Activated CD8-positive, alpha-beta T cell treated with anti-CD3 and anti-CD28 coated beads, Interleukin-2, amount 10 ng/mL, durations not matched to agents 7 days and 5 days (primary cell): Measurements from ENCODE around the gene PALM. TPM values are rescaled to one million over a fixed set of nuclear protein-coding genes. Genes with fewer than 3 reads are reported as not detected.

Experiments used
- ATAC-seq: fragments of 150-1000 bp; cut with Tn5 transposase; one replicate; pipeline ENCODE4 v1.10.0; 2021; ENCODE audit warnings: moderate library complexity
- CTCF ChIA-PET: fragments of 350-600 bp; sonication (Branson Sonifier 250); formaldehyde crosslinking; loops from one replicate; lab custom pipeline; 2021; ENCODE audit warnings: antibody characterized with exemption; lab: Charles Lee
- POLR2A ChIA-PET: fragments of 350-600 bp; sonication (Branson Sonifier 250); formaldehyde crosslinking; loops from one replicate; lab custom pipeline; 2021; ENCODE audit warnings: antibody characterized with exemption; lab: Charles Lee
- DNase-seq: peaks from one replicate; pipeline ENCODE4 v3.0.0-alpha.2; 2020
- H3K27ac Mint-ChIP-seq: one replicate; pipeline ENCODE4 v1.8.0; 2021; ENCODE audit warnings: mild to moderate bottlenecking, mixed read lengths
- H3K27me3 Mint-ChIP-seq: one replicate; pipeline ENCODE4 v1.8.0; 2021; ENCODE audit warnings: low read depth, mixed read lengths
- H3K36me3 Mint-ChIP-seq: one replicate; pipeline ENCODE4 v1.8.0; 2021; ENCODE audit warnings: low read depth, mixed read lengths
- H3K4me1 Mint-ChIP-seq: one replicate; pipeline ENCODE4 v1.8.0; 2021; ENCODE audit warnings: low read depth, mixed read lengths
- H3K4me3 Mint-ChIP-seq: one replicate; pipeline ENCODE4 v1.8.0; 2021; ENCODE audit warnings: mild to moderate bottlenecking, mixed read lengths
- H3K9me3 Mint-ChIP-seq: one replicate; pipeline ENCODE4 v1.8.0; 2022; ENCODE audit warnings: mixed read lengths; ENCODE audit not compliant: insufficient read depth
- total RNA-seq, 2 experiments: library from RNA; stranded (reverse); gene quantifications; one replicate each; pipeline ENCODE4 v1.2.3, GENCODE V29; 2021

Gene PALM
- total RNA-seq, 2 experiments from 2014 or later, result not detected

DNA sequence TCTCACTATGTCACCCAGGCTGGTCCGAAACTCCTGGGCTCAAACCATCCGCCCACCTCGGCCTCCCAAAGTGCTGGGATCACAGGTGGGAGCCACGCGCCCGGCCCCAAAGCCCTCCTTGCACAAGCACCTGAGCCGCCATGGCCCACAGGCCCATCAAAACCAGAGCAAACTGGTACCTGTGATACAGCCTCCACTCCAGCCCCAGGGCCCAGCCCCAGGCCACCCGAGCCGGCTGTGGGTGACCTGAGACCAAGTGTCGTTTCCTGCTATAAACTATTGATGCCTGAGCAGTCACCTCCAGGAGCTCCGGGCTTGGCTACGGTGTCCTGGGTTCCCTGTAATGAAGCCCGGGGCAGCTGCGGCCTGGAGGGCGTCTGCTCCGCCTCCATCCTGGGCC lies 78.8 kb downstream of the PALM start:
- DNase-seq, result no peak
- ChIA-PET POLR2A (no interaction called here), CTCF (no interaction called here)
- Mint-ChIP-seq H3K4me3 (no peak overlapping the region), H3K27ac (no peak overlapping the region), H3K27me3 (peaks cover 2% of the 10 kb centered on the region), H3K9me3 (no peaks in the 10 kb centered on the region), H3K36me3 (no peaks in the 10 kb centered on the region), H3K4me1 (no peaks in the 10 kb centered on the region)
- no peak for ATAC-seq

DNA sequence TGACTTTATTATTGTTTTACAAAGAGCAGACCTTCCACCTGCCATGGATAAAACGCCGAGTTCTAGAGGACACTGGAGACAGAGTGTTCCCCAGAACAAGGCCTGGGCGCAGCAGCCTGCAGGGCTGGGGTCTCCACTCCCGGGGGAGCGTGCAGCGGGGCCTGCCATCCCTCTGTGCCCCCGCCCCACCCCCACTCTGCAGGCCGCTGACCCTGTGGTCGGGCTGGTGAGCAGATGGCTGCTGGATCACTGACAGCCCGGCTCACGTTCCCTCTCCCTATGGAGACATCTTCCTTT lies 79.9 kb downstream of the PALM start:
- H3K4me1 Mint-ChIP-seq, result no peaks in the 10 kb centered on the region
- POLR2A ChIA-PET, result no interaction called here
- no peaks in the 10 kb centered on the region for H3K36me3 Mint-ChIP-seq
- no peaks in the 10 kb centered on the region for H3K9me3 Mint-ChIP-seq
- CTCF ChIA-PET, result no interaction called here
- no peak overlapping the region for H3K27ac Mint-ChIP-seq
- no peak overlapping the region for H3K4me3 Mint-ChIP-seq
- ATAC-seq (no peak), DNase-seq (no peak)
- peaks cover 2% of the 10 kb centered on the region for H3K27me3 Mint-ChIP-seq

DNA sequence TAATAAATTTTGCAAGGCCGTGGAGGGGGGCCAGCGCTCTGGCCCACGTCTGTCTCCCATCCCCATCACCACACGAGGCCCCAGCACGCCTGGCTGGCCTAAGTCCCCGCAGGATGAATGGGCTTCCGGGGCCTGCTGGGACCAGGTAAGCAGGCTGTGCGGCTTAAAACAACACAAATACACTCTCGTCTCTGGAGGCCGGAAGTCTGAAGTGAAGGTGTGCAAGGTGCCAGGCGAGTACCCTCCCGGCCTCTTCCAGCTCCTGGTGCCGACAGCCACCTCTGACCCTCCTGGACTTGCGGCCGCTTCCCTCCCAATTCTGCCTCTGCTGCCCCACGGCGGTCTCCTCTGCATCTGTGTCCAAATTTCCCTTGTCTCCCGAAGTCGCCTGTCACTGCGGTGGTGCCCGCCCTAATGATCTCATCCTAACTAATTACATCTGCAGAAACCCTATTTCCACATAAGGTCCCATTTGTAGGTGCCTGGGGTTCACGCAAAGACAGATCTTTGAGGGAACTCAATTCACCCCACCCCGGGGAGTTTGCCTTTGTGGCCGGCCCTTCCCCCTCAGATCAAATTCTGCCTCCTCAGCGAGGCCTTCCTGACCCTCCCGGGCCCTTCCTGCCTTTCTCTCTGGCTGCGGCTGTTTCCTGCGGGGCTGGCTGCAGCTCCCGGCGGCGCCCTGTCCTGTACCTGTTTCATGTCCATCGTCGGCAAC lies 80.4 kb downstream of the PALM start:
- POLR2A ChIA-PET, result no interaction called here
- H3K36me3 Mint-ChIP-seq, result no peaks in the 10 kb centered on the region
- H3K27ac Mint-ChIP-seq, result no peak overlapping the region
- no peaks in the 10 kb centered on the region for H3K9me3 Mint-ChIP-seq
- no peaks in the 10 kb centered on the region for H3K4me1 Mint-ChIP-seq
- H3K4me3 Mint-ChIP-seq, result no peak overlapping the region
- peaks cover 2% of the 10 kb centered on the region for H3K27me3 Mint-ChIP-seq
- ATAC-seq (no peak), DNase-seq (no peak)
- CTCF ChIA-PET, result no interaction called here

DNA sequence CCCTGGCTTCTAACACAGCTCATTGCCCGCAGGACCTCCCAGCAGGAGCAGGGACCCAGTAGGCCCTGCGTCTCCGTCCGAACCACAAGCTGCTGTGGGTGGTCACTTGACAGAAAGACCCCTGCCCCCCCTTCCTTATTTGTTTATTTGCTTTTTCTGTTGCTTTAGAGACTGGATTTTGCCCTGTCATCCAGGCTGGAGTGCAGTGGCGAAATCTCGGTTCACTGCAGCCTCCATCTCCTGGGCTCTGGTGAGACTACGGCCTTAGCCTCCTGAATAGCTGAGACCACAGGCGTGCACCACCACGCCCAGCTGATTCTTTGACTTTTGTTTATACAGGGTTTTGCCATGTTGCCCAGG lies 80.9 kb downstream of the PALM start:
- ATAC-seq (no peak), DNase-seq (no peak)
- ChIA-PET CTCF (no interaction called here), POLR2A (no interaction called here)
- no peaks in the 10 kb centered on the region for H3K36me3 Mint-ChIP-seq
- peaks cover 2% of the 10 kb centered on the region for H3K27me3 Mint-ChIP-seq
- no peak overlapping the region for H3K27ac Mint-ChIP-seq
- H3K9me3 Mint-ChIP-seq, result no peaks in the 10 kb centered on the region
- H3K4me3 Mint-ChIP-seq, result no peak overlapping the region
- no peaks in the 10 kb centered on the region for H3K4me1 Mint-ChIP-seq

DNA sequence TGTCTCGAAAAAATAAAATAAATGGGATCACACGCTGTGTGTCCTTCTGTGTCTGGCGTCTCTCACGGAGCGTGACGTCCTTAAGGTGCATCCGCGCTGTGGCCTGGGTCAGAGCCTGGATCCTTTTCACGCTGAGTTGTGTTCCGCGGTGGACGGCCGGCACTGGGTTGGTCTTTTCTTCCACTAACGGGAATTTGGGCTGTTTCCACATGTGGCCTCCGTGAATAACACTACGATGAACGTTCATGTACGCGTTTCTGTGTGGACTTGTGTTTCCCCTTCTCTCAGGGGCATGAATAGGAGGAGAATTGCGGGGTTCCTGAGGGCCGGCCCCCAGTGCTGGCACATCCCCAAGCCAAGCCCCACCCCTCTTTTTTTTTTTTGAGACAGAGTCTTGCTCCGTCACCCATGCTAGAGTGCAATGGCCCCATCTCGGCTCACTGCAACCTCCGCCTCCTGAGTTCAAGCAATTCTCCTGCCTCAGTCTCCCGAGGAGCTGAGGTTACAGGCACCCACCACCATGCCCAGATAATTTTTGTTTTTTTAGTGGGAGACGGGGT lies 82.4 kb downstream of the PALM start:
- no peak for ATAC-seq
- CTCF ChIA-PET, result no interaction called here
- DNase-seq, result no peak
- Mint-ChIP-seq H3K36me3 (no peaks in the 10 kb centered on the region), H3K9me3 (no peaks in the 10 kb centered on the region), H3K27me3 (peaks cover 2% of the 10 kb centered on the region), H3K4me3 (no peak overlapping the region), H3K27ac (no peak overlapping the region), H3K4me1 (peaks cover 2% of the 10 kb centered on the region)
- POLR2A ChIA-PET, result no interaction called here

DNA sequence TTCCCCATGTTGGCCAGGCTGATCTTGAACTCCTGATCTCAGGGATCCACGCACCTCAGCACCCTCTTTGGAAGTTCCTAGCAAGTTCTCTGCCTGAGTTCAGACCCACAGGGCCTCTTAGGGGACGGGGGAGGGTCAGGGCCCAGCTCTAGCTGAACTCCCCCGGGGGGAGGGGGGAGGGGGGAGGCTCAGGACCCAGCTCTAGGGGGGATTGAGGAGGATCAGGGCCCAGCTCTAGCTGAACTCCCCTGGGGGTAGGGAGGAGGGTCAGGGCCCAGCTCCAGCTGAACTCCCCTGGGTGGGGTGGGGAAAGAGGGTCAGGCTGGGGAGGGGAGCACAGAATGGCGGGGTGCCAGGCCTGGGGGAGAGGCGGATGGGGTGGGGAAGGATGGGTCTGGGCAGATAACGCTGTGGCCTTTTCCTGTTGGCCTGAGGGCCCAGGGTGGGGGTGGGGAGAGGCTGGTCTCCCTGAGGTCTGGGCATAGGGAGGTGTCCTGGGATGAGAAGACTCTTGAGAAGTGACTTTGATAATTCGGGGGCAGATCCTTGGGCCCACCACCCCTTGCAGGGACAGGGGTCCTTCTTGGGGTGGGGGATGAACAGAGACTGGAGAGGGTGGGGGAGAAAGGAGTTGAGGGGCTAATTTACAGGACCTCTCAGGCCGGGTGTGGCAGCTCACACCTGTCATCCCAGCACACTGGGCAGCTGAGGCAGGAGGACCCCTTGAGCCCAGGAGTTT lies 83.0 kb downstream of the PALM start:
- H3K36me3 Mint-ChIP-seq, result no peaks in the 10 kb centered on the region
- CTCF ChIA-PET, result no interaction called here
- DNase-seq (no peak), ATAC-seq (no peak)
- POLR2A ChIA-PET, result no interaction called here
- no peak overlapping the region for H3K27ac Mint-ChIP-seq
- no peak overlapping the region for H3K4me3 Mint-ChIP-seq
- no peaks in the 10 kb centered on the region for H3K9me3 Mint-ChIP-seq
- H3K27me3 Mint-ChIP-seq, result peaks cover 2% of the 10 kb centered on the region
- peaks cover 4% of the 10 kb centered on the region for H3K4me1 Mint-ChIP-seq

DNA sequence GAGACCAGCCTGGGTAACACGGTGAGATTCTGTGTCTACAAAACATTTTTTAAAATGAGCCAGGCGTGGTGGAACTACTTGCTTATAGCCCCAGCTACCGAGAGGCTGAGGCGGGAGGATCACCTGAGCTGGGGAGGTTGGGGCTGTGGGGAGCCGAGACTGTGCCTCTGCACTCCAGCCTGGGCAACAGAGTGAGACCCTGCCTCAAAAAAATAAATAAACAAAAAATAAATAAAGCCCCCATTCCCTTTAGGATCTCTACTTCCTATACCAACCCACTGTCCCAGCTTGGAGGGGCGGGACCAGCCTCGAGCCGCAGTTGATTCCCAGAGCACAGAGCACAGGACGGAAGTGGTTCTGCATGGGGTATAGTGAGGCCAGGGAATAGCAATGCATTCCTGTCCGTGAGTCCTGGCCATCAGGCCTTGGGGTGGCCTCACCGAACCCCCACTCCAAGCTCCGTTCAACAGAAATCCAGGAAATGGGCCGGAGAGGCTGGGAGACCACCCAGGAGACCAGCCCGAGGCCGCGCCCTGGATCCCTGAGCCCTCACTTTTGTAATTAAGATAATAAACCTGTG lies 83.7 kb downstream of the PALM start:
- POLR2A ChIA-PET, result no interaction called here
- Mint-ChIP-seq H3K27ac (no peak overlapping the region), H3K36me3 (no peaks in the 10 kb centered on the region), H3K4me1 (peaks cover 6% of the 10 kb centered on the region), H3K4me3 (no peak overlapping the region), H3K9me3 (no peaks in the 10 kb centered on the region), H3K27me3 (peaks cover 2% of the 10 kb centered on the region)
- no peak for ATAC-seq
- CTCF ChIA-PET, result no interaction called here
- DNase-seq, result no peak

DNA sequence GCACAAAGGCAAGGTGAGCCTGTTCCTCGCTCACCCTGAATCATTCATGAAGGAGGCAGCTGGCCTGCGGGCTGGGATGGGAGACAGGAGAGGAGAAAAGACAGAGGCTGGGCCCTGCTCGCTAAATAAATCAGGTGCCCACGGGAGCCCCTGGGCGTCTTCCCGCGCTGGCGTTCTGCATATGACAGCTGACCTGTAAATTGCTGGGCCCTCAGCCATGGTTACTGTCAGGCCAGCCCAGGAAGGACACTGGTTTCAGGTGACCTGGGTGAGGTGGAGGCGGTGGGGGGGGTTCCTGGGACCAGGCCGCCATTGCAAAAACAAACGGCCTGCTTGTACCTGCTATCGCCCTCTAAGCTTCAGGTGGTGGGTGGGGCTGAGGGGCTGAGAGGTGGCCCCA lies 85.1 kb downstream of the PALM start:
- peaks cover 5% of the 10 kb centered on the region for H3K36me3 Mint-ChIP-seq
- ATAC-seq (no peak), DNase-seq (no peak)
- H3K4me3 Mint-ChIP-seq, result no peak overlapping the region
- H3K4me1 Mint-ChIP-seq, result peaks cover 6% of the 10 kb centered on the region
- ChIA-PET POLR2A (interaction anchor here (0.6 kb wide), 1 partner anchor 232 kb away, joined by 3 read pairs; no protein-coding TSS in a partner anchor), CTCF (no interaction called here)
- peaks cover 2% of the 10 kb centered on the region for H3K27me3 Mint-ChIP-seq
- H3K9me3 Mint-ChIP-seq, result no peaks in the 10 kb centered on the region
- no peak overlapping the region for H3K27ac Mint-ChIP-seq

DNA sequence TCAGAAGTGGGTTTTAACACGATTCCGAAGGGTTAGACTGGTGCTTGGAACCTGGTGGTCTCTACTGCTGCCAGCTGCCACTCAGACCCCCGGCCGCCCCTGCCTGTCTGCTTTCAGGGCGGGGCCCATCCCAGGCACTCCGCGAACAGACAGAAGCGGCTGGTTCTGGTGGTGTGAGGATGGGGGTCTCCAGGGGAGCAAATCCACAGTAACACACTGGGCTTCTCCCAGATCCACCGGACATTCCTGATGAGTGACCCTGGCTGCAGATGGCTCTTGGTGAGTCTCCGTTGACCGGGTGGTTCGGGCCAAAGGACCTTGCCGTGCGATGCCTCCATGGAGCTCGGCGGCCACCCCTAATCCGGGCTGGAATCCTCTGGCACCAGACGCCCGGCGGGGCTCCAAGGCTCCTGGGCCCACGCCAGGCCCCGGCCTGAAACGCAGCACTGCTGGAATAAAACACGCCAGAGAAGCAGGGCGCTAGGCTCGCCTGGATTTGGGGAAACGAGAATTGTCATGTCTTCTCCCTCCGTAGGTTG lies 86.4 kb downstream of the PALM start:
- ChIA-PET POLR2A (no interaction called here), CTCF (no interaction called here)
- Mint-ChIP-seq H3K36me3 (peaks cover 17% of the 10 kb centered on the region), H3K9me3 (no peaks in the 10 kb centered on the region), H3K27ac (no peak overlapping the region), H3K27me3 (no peaks in the 10 kb centered on the region), H3K4me1 (peaks cover 14% of the 10 kb centered on the region), H3K4me3 (peak overlapping the region; percentile 18)
- ATAC-seq (no peak), DNase-seq (no peak)

DNA sequence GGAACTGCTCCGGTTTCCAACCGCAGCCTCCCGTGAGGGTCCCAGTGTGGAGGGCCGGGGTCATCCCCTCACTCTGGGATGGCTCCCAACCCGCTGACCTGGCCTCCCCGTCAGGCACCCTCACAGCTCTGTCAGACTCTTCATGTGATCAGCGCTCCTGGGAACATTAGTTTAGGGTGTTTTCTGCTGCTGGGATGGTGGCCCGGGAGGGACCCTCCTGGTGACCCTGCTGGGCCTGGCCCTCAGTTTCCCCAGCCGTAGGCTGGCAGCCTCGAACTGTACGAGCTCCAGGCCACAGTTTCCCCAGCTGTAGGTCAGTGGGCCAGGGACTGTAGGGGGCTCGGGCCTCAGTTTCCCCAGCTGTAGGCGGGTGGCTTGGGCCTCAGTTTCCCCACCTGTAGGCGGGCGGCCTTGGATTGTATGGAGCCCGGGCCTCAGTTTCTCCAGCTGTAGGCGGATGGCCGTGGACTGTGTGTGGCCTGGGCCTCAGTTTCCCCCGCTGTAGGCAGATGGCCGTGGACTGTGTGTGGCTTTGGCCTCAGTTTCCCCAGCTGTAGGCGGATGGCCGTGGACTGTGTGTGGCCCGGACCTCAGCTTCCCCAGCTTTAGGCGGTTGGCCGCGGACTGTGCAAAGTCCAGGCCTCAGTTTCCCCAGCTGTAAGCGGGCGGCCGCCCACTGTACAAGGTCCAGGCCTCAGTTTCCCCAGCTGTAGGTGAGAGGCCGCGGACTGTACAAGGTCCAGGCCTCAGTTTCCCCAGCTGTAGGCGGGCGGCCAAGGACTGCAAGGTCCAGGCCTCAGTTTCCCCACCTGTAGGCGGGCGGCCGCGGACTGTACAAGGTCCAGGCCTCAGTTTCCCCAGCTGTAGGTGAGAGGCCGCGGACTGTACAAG lies 87.2 kb downstream of the PALM start:
- peak overlapping the region; percentile 91 for H3K4me3 Mint-ChIP-seq
- no peak for ATAC-seq
- H3K27ac Mint-ChIP-seq, result no peak overlapping the region
- H3K27me3 Mint-ChIP-seq, result no peaks in the 10 kb centered on the region
- peaks cover 21% of the 10 kb centered on the region for H3K4me1 Mint-ChIP-seq
- POLR2A ChIA-PET, result interaction anchor here (1.1 kb wide), 1 partner anchor 14 kb away, joined by 3 read pairs; no protein-coding TSS in a partner anchor
- DNase-seq, result no peak
- CTCF ChIA-PET, result interaction anchor here (1.1 kb wide), 1 partner anchor 285 kb away, joined by 3 read pairs; no protein-coding TSS in a partner anchor
- no peaks in the 10 kb centered on the region for H3K9me3 Mint-ChIP-seq
- peaks cover 23% of the 10 kb centered on the region for H3K36me3 Mint-ChIP-seq
